OCI-LY1 (cell line): Measurements from ENCODE around the gene CEP135.
A peak's percentile ranks its signal among the peaks of the same experiment; 100 is the strongest.

Experiments
- H2AFZ ChIP-seq: fragments of 200-600 bp; sonication (generic), shearing (Covaris generic); 2 replicates; pipeline ENCODE4 v1.6.0; 2014; ENCODE audit warnings: antibody characterized with exemption, mild to moderate bottlenecking, low read length
- H3F3A ChIP-seq: fragments of 200-600 bp; sonication (generic), shearing (Covaris generic); 2 replicates; pipeline ENCODE4 v1.6.0; 2014; ENCODE audit warnings: mild to moderate bottlenecking, antibody characterized with exemption, low read length, moderate library complexity; ENCODE audit not compliant: insufficient read depth
- H3K27ac ChIP-seq: fragments of 200-600 bp; sonication (generic); 2 replicates; pipeline ENCODE4 v1.5.1; 2014; ENCODE audit warnings: low read length, mixed run types, mild to moderate bottlenecking, low read depth; ENCODE audit not compliant: poor library complexity, severe bottlenecking
- H3K27me3 ChIP-seq: fragments of 200-600 bp; sonication (generic); 2 replicates; pipeline ENCODE4 v1.6.0; 2014; ENCODE audit warnings: antibody characterized with exemption, mild to moderate bottlenecking, low read length, moderate library complexity; ENCODE audit not compliant: insufficient read depth
- H3K36me3 ChIP-seq: fragments of 200-600 bp; sonication (generic); 2 replicates; pipeline ENCODE4 v1.6.1; 2014; ENCODE audit warnings: mild to moderate bottlenecking, antibody characterized with exemption, low read length, moderate library complexity, mixed read lengths; ENCODE audit not compliant: insufficient read depth
- H3K4me1 ChIP-seq: fragments of 200-600 bp; sonication (generic); 2 replicates; pipeline ENCODE4 v1.5.1; 2014; ENCODE audit warnings: mild to moderate bottlenecking, low read length, moderate library complexity; ENCODE audit not compliant: insufficient read depth, severe bottlenecking
- H3K4me2 ChIP-seq: fragments of 200-600 bp; sonication (generic), shearing (Covaris generic); 2 replicates; pipeline ENCODE4 v1.6.1; 2014; ENCODE audit warnings: low read length
- H3K4me3 ChIP-seq: fragments of 200-600 bp; sonication (generic); 2 replicates; pipeline ENCODE4 v1.5.1; 2014; ENCODE audit warnings: low read length, low read depth, mild to moderate bottlenecking, mixed read lengths; ENCODE audit not compliant: poor library complexity, severe bottlenecking
- H3K79me2 ChIP-seq: fragments of 200-600 bp; shearing (Covaris generic); 2 replicates; pipeline ENCODE4 v1.6.1; 2016; ENCODE audit warnings: mixed run types, low read length, mixed read lengths; ENCODE audit not compliant: insufficient read depth
- H3K9ac ChIP-seq: fragments of 200-600 bp; sonication (generic), shearing (Covaris generic); 2 replicates; pipeline ENCODE4 v1.6.1; 2014; ENCODE audit warnings: mild to moderate bottlenecking, low read length, mixed read lengths
- H3K9me2 ChIP-seq: fragments of 200-600 bp; sonication (generic), shearing (Covaris generic); 2 replicates; pipeline ENCODE4 v1.6.1; 2014; ENCODE audit warnings: low read depth, mild to moderate bottlenecking, low read length, mixed read lengths
- H3K9me3 ChIP-seq: fragments of 200-600 bp; shearing (Covaris generic); 2 replicates; pipeline ENCODE4 v1.6.1; 2014; ENCODE audit warnings: low read length, mixed read lengths
- H4K20me1 ChIP-seq: fragments of 200-600 bp; sonication (generic), shearing (Covaris generic); 2 replicates; pipeline ENCODE4 v1.6.0; 2016; ENCODE audit warnings: mild to moderate bottlenecking, low read length; ENCODE audit not compliant: insufficient read depth
- EZH2 ChIP-seq: fragments of 200-600 bp; sonication (generic), shearing (Covaris generic); IDR thresholded peaks from 2 replicates; pipeline ENCODE4 v1.8.0; 2017; ENCODE audit warnings: borderline replicate concordance, mixed run types, mild to moderate bottlenecking, antibody characterized with exemption, low read length, moderate library complexity, mixed read lengths
- TF ChIP-seq, protein P1 (sequence below): fragments of 200-600 bp; sonication (generic), shearing (Covaris generic); IDR thresholded peaks from 2 replicates; pipeline ENCODE4 v1.5.1; 2017; ENCODE audit warnings: mild to moderate bottlenecking, antibody characterized with exemption, low read length, moderate library complexity, mixed read lengths

CEP135 gene

GRCh38 chr4:55949482-55949802, 697 bp downstream of the CEP135 start:
- Histone ChIP-seq H3K36me3 (peaks cover 17% of the 10 kb centered on the region; the same call in 1 of the 2 replicates), H3K27me3 (no peaks in the 10 kb centered on the region), H3K9me3 (no peaks in the 10 kb centered on the region), H3K4me1 (peaks cover 30% of the 10 kb centered on the region), H3K79me2 (peaks cover 12% of the 10 kb centered on the region), H3K27ac (peak overlapping the region; percentile 77), H3K4me2 (peak overlapping the region; percentile 73), H3K4me3 (peak overlapping the region; percentile 73), H3F3A (no peaks in the 10 kb centered on the region), H3K9me2 (no peaks in the 10 kb centered on the region), H3K9ac (peak overlapping the region; percentile 74), H2AFZ (peak overlapping the region; percentile 60; the same call in 1 of the 2 replicates), H4K20me1 (no peaks in the 10 kb centered on the region)
- no peak for TF ChIP-seq EZH2
- TF ChIP-seq, protein P1, sequence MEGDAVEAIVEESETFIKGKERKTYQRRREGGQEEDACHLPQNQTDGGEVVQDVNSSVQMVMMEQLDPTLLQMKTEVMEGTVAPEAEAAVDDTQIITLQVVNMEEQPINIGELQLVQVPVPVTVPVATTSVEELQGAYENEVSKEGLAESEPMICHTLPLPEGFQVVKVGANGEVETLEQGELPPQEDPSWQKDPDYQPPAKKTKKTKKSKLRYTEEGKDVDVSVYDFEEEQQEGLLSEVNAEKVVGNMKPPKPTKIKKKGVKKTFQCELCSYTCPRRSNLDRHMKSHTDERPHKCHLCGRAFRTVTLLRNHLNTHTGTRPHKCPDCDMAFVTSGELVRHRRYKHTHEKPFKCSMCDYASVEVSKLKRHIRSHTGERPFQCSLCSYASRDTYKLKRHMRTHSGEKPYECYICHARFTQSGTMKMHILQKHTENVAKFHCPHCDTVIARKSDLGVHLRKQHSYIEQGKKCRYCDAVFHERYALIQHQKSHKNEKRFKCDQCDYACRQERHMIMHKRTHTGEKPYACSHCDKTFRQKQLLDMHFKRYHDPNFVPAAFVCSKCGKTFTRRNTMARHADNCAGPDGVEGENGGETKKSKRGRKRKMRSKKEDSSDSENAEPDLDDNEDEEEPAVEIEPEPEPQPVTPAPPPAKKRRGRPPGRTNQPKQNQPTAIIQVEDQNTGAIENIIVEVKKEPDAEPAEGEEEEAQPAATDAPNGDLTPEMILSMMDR, result no peak

- peaks cover 30% of the 10 kb centered on the region for H3K4me1 ChIP-seq
- H3K27me3 ChIP-seq, result no peaks in the 10 kb centered on the region
- no peak overlapping the region for H3K4me2 ChIP-seq
- no peak for TF ChIP-seq EZH2
- TF ChIP-seq, protein P1, result no peak
- H3K79me2 ChIP-seq, result peaks cover 12% of the 10 kb centered on the region
- H4K20me1 ChIP-seq, result no peaks in the 10 kb centered on the region
- no peaks in the 10 kb centered on the region for H3K9me3 ChIP-seq
- H3K4me3 ChIP-seq, result no peak overlapping the region
- peaks cover 34% of the 10 kb centered on the region for H3K36me3 ChIP-seq
- H3K9ac ChIP-seq, result no peak overlapping the region
- no peaks in the 10 kb centered on the region for H3F3A ChIP-seq
- H2AFZ ChIP-seq, result no peak overlapping the region
- H3K9me2 ChIP-seq, result no peaks in the 10 kb centered on the region
- H3K27ac ChIP-seq, result no peak overlapping the region
These were observed 2.6 kb downstream of the CEP135 start for GRCh38 chr4:55951191-55951922.

- Histone ChIP-seq H3K9me2 (no peaks in the 10 kb centered on the region), H3K27me3 (no peaks in the 10 kb centered on the region), H4K20me1 (no peaks in the 10 kb centered on the region), H3K9me3 (no peaks in the 10 kb centered on the region), H3K27ac (no peak overlapping the region), H3K79me2 (peaks cover 3% of the 10 kb centered on the region), H2AFZ (no peak overlapping the region), H3K4me1 (no peaks in the 10 kb centered on the region), H3K9ac (no peak overlapping the region), H3K4me2 (no peak overlapping the region), H3F3A (no peaks in the 10 kb centered on the region), H3K36me3 (peaks cover 75% of the 10 kb centered on the region), H3K4me3 (no peak overlapping the region)
- TF ChIP-seq, protein P1, result no peak
- no peak for TF ChIP-seq EZH2
These were observed 7.0 kb downstream of the CEP135 start for GRCh38 chr4:55955710-55956109.
